NCI-H128 (cell line): Measurements from ENCODE around the gene PEX11G.
"Not testable (repeated sequence)": the region's sequence is repeated elsewhere in the genome, so short reads cannot be mapped to it uniquely, and the experiment has no call there.

Experiments used
- DNase-seq: peaks from one replicate; lab custom pipeline; 2025; ENCODE audit not compliant: unreplicated experiment; lab: John Stamatoyannopoulos, UW

The PEX11G gene

GRCh38 chr19:7441468-7442146 lies 47.2 kb downstream of the PEX11G start:
- no peak for DNase-seq

DNA sequence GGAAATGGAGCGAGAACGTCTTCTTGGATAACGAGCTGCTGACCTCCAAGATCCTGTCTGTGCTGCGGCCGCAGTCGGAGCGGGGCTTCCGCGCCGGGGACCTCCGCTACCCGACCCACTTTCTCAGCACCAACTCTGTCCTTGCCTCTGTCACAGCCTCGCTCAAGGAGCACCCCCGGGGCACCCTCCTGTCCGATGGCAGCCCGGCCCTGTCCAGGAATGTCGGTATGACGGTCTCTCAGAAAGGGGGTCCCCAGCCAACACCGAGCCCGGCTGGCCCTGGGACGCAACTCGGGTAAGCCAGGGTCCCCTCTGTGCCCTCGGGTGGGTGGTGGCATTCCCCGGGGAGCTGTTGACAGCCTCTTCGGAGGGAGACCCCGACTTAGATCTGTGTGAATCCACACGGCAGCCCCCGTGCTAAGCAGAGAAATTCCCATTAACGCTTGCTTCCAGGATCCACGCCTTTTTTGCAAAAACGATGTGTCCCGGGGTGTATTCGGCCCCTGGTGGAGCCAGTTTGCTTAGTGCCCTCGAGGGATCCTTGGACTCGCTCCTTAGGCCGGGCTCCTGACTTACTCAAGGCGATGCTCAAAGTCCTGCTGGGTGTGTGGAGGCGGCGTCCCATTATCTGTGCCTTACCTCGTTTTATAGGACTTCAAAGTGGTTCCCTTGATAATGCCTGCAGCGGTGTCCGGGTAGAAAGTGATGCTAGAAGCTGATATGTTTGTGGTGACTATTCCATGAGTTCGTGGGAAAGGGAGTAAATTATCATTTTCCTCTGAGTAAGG lies 48.5 kb downstream of the PEX11G start:
- no peak for DNase-seq

- no peak for DNase-seq
These were observed 53.2 kb downstream of the PEX11G start for GRCh38 chr19:7435586-7435985.

- DNase-seq: no peak
These were observed 54.4 kb downstream of the PEX11G start for GRCh38 chr19:7434391-7434790.

DNA sequence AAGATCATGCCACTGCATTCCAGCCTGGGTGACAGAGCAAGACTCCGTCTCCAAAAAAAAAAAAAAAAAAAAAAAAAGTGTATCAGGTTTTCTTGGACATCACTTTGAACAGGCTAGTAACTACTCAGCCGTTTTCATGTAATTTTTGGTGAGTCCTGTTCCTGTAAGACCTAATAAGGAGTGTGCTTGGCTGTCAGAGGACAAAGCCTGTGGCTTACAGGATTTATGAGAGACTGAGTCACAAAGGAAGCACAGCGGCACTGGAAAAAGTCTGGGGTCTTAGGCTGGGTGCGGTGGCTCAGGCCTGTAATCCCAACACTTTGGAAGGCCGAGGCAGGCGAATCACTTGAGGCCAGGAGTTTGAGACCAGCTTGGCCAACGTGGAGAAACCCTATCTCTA lies 55.4 kb downstream of the PEX11G start:
- DNase-seq: not testable (repeated sequence)

DNA sequence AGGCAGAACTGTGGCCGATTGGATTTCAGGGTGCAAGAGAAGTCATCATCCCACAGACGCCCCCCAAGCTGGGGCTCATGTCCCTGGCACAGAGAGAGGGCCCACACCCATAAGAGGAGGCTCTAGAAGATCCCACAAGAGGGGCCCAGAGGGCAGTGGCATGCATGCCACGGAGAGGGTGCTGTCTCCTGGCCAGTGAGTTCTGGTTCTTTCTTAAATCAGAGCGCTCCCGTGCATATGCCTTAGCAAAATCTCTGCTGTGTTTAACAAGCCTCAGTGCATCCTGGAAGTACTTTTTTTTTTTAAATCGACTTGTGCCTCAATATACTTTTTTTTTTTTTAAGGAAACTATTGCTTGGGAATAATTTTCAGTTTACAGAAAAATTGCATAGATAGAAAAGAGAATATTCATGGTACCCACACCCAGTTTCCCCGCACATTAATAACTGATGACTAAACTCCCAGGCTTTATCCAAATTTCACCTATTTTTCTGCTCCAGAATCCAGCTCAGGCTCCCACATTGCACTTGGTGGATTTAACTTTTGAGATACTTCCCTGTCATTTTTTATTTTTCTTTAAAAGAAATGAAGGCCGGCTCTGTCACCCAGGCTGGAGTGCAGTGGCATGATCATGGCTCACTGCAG lies 59.1 kb downstream of the PEX11G start:
- no peak for DNase-seq

DNA sequence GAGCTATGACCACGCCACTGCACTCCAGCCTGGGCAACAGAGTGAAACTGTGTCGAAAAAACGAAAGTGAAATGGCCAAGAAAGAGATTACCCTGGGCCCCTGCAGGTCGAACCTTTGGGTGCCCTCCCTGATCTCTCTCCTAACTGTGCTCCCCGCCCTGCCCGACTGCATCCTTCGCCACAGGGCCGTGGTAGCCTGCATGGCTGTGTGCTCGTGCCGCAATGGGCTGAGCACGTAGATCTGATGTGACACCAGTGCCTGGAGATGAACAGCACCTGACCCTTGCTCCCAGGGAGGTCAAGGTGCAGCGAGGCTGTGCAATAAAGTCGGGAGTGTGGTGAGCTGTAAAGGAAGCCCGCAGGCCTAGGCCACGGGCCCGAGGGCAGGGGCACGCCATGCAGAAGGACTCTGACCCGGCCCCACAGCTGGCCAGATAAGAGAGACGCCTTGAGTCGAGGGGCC lies 60.2 kb downstream of the PEX11G start:
- DNase-seq: no peak

- no peak for DNase-seq
These were observed 60.9 kb downstream of the PEX11G start for GRCh38 chr19:7427944-7428343.

DNA sequence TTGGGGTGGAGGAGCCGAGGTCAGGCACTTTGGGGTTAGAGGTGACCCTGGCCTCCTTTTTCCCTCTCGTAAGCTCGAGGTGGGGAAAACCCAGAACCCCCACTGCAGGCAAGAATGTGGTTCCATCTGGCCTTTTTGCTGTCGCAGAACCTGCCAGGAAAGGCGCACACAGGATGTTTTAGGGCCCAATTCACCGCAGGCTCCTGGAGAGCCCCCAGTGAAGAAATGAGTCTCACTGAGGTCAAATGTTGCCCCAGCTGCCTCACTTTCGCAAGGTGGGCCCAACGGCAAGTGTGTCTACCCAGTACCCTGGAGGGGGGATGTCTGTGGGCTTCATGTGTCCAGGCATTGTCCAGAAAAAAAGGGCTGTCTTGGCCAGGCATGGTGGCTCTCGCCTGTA lies 61.8 kb downstream of the PEX11G start:
- DNase-seq: no peak
